Keratinocyte (primary cell): ENCODE results near the gene STRAP. TPM values are rescaled to one million over a fixed set of nuclear protein-coding genes. Genes with fewer than 3 reads are reported as not detected.
"Not testable (repeated sequence)": the region's sequence is repeated elsewhere in the genome, so short reads cannot be mapped to it uniquely, and the experiment has no call there.

Experiments used
- DNase-seq: peaks from one replicate; pipeline ENCODE4 v3.0.0-alpha.2; 2011; ENCODE audit warnings: low read depth, missing footprints, low spot score
- FAIRE-seq: peaks from 2 replicates; lab custom pipeline; 2011; peaks lifted over from hg19 to GRCh38; lab: Jason Lieb, UNC
- H2AFZ ChIP-seq: 2 replicates; pipeline ENCODE4 v1.6.0; 2012; ENCODE audit warnings: low read length, control low read depth, inconsistent platforms; ENCODE audit not compliant: control insufficient read depth
- H3K27ac ChIP-seq: 2 replicates; pipeline ENCODE4 v1.5.1; 2011; ENCODE audit warnings: low read length; ENCODE audit not compliant: control insufficient read depth, insufficient read depth
- H3K27me3 ChIP-seq: 3 replicates; pipeline ENCODE4 v1.6.0; 2011; ENCODE audit warnings: low read length; ENCODE audit not compliant: control insufficient read depth, insufficient read depth; ENCODE audit errors: extremely low read depth
- H3K36me3 ChIP-seq, 2 experiments: 2 replicates in 1 of 2; 3 replicates in 1 of 2; pipeline ENCODE4 v1.5.1; 2011; ENCODE audit warnings: low read length in 2 of 2, mild to moderate bottlenecking in 1 of 2; ENCODE audit not compliant: control insufficient read depth in 2 of 2, insufficient read depth in 2 of 2; ENCODE audit errors: extremely low read depth in 1 of 2
- H3K4me1 ChIP-seq: 3 replicates; pipeline ENCODE4 v1.5.1; 2011; ENCODE audit warnings: low read length; ENCODE audit not compliant: control insufficient read depth, insufficient read depth; ENCODE audit errors: extremely low read depth
- H3K4me2 ChIP-seq: 3 replicates; pipeline ENCODE4 v1.6.0; 2011; ENCODE audit warnings: low read depth, low read length; ENCODE audit not compliant: control insufficient read depth, insufficient read depth; ENCODE audit errors: extremely low read depth
- H3K4me3 ChIP-seq, 3 experiments: fragments of 200-600 bp in 1 of 3; sonication (generic) in 1 of 3; 2 replicates in 2 of 3; 3 replicates in 1 of 3; pipeline ENCODE4 v1.5.1; 2011 to 2016; ENCODE audit warnings: low read length in 3 of 3, mild to moderate bottlenecking in 3 of 3, control low read depth in 2 of 3, inconsistent platforms in 1 of 3, low read depth in 1 of 3, mixed read lengths in 1 of 3, mixed run types in 1 of 3, moderate library complexity in 1 of 3; ENCODE audit not compliant: control insufficient read depth in 2 of 3, insufficient read depth in 2 of 3; ENCODE audit errors: extremely low read depth in 1 of 3
- H3K79me2 ChIP-seq: 2 replicates; pipeline ENCODE4 v1.6.0; 2012; ENCODE audit warnings: low read length; ENCODE audit not compliant: control insufficient read depth, insufficient read depth
- H3K9ac ChIP-seq: 3 replicates; pipeline ENCODE4 v1.6.0; 2011; ENCODE audit warnings: low read length; ENCODE audit not compliant: control insufficient read depth, insufficient read depth; ENCODE audit errors: extremely low read depth
- H3K9me1 ChIP-seq: 3 replicates; pipeline ENCODE4 v1.6.0; 2011; ENCODE audit warnings: low read length; ENCODE audit not compliant: control insufficient read depth, insufficient read depth; ENCODE audit errors: extremely low read depth
- H3K9me3 ChIP-seq: 2 replicates; pipeline ENCODE4 v1.5.1; 2012; ENCODE audit warnings: low read depth, low read length; ENCODE audit not compliant: control insufficient read depth
- H4K20me1 ChIP-seq: 3 replicates; pipeline ENCODE4 v1.6.0; 2011; ENCODE audit warnings: low read length; ENCODE audit not compliant: control insufficient read depth, insufficient read depth; ENCODE audit errors: extremely low read depth
- CTCF ChIP-seq, 3 experiments: IDR thresholded peaks in 1 of 3; conservative IDR thresholded peaks in 1 of 3; optimal IDR thresholded peaks in 1 of 3; 2 replicates in 2 of 3; 3 replicates in 1 of 3; pipeline versions ENCODE3 to v1.5.1; 2011; ENCODE audit warnings: low read length in 3 of 3, mild to moderate bottlenecking in 3 of 3, moderate library complexity in 2 of 3, control low read depth in 1 of 3, inconsistent platforms in 1 of 3; ENCODE audit not compliant: insufficient read depth in 2 of 3; ENCODE audit errors: extremely low read depth in 1 of 3
- EZH2 ChIP-seq: IDR thresholded peaks from one replicate; pipeline ENCODE4 v1.6.1; 2012; ENCODE audit warnings: inconsistent platforms, mild to moderate bottlenecking, low read length, moderate library complexity
- dilution Hi-C: fragments of 300-500 bp; cut with MboI; formaldehyde crosslinking; loops from one replicate; pipeline ENCODE4 v1.7.0; 2020; ENCODE audit warnings: low sequenced_read_pairs; ENCODE audit not compliant: extremely low pct_ligation_motif_present
- polyA plus RNA-seq, 5 experiments: library from polyadenylated mRNA; depleted of rRNA in 3 of 5; stranded (reverse) in 3 of 5; stranded (forward) in 1 of 5; unstranded in 1 of 5; fragments of >200 nt; gene quantifications; 1 replicate in 1 of 5; 2 replicates in 3 of 5; 3 replicates in 1 of 5; pipeline versions ENCODE4 v1.2.1 to v1.2.3, GENCODE V29; 2011 to 2012; ENCODE audit warnings: missing spikeins in 2 of 5, low read depth in 1 of 5, low replicate concordance in 1 of 5

Gene STRAP
- polyA plus RNA-seq, 1 donor (not counting 4 experiments of a cell fraction or from before 2014, with no cell fraction given), result 210 TPM

DNA sequence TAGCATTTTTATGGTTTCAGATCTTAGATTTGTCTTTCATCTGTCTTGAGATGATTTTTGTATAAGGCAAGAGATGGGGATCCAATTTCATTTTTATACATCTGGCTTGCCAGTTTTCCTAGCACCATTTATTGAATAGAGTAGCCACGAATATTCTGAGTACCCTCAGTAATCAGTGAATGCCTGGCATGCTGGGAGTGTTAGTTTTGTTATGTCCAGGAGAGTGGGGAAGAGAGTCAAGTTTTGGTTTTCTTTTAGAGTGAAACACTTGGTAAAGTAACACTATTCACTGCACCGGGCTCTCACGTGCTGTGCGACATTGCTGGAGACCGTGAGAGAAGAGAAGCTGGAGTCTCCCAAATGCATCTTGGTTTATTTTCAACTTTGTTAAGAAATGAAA is 60.3 kb downstream of the STRAP start:
- Histone ChIP-seq H3K9me3 (peaks cover 3% of the 10 kb centered on the region), H3K9me1 (no peaks in the 10 kb centered on the region), H3K36me3 (no peaks in the 10 kb centered on the region), H3K9ac (no peak overlapping the region), H2AFZ (no peak overlapping the region), H3K27ac (no peak overlapping the region), H4K20me1 (no peaks in the 10 kb centered on the region), H3K79me2 (peaks cover 13% of the 10 kb centered on the region), H3K27me3 (no peaks in the 10 kb centered on the region), H3K4me2 (no peak overlapping the region), H3K4me3 (no peak overlapping the region), H3K4me1 (no peaks in the 10 kb centered on the region)
- no peak for DNase-seq
- dilution Hi-C loops, result no loop called here
- no peak for FAIRE-seq
- TF ChIP-seq EZH2 (no peak), CTCF (optimal IDR thresholded peaks at IDR 0.05 in 1 of 3, IDR thresholded peaks at IDR 0.05 in 1 of 3, conservative IDR thresholded peaks at IDR 0.05 in 1 of 3; ENCODE audit: extremely low read depth in 1 of 3, insufficient read depth in 2 of 3, low read length in 3 of 3) (no peak)

DNA sequence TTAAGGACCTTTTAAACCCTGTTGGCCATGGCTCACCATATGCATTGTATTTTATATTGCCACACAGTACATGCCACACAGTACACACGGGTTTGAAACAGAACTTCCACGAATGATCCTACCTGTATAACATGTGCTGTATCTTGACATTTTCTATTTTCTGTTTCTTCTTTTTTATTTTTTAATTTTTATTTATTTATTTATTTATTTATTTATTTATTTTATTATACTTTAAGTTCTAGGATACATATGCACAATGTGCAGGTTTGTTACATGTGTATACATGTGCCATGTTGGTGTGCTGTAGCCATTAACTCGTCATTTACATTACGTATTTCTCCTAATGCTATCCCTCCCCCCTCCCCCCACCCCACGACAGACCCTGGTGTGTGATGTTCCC is 61.3 kb downstream of the STRAP start:
- H3K9me1 ChIP-seq, dilution Hi-C loops, H2AFZ ChIP-seq, DNase-seq, H3K4me3 ChIP-seq, H3K9ac ChIP-seq, H3K36me3 ChIP-seq, H3K9me3 ChIP-seq, H3K27ac ChIP-seq, H4K20me1 ChIP-seq, H3K4me2 ChIP-seq, FAIRE-seq, H3K27me3 ChIP-seq, H3K4me1 ChIP-seq: not testable (repeated sequence)
- H3K79me2 ChIP-seq, result peaks cover 13% of the 10 kb centered on the region

DNA sequence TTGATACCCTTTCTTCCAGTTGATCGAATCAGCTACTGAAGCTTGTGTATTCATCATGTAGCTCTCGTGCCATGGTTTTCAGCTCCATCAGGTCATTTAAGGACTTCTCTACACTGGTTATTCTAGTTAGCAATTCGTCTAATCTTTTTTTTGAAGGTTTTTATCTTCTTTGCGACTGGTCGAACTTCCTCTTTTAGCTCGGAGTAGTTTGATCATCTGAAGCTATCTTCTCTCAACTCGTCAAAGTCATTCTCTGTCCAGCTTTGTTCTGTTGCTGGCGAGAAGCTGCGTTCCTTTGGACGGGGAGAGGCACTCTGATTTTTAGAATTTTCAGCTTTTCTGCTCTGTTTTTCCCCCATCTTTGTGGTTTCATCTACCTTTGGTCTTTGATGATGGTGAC is 66.3 kb downstream of the STRAP start:
- H3K4me2 ChIP-seq, H4K20me1 ChIP-seq, H3K27me3 ChIP-seq, H3K4me1 ChIP-seq, H3K79me2 ChIP-seq, H3K9me1 ChIP-seq, H3K9me3 ChIP-seq, H3K4me3 ChIP-seq, DNase-seq, H3K27ac ChIP-seq, dilution Hi-C loops, H3K36me3 ChIP-seq, FAIRE-seq, H2AFZ ChIP-seq, H3K9ac ChIP-seq: not testable (repeated sequence)

Other genes starting within 250 kb of the STRAP start
- 2.0 to 4.0 TPM (median 2.7 TPM) in 3 replicates for gene EPS8, start 93.0 kb upstream of the STRAP start, polyA plus RNA-seq
- 22.2 to 34.2 TPM (median 28.5 TPM) in 3 replicates for gene DERA, start 28.9 kb downstream of the STRAP start, polyA plus RNA-seq